WERI-Rb-1 (cell line): ENCODE results near the gene POLD3.
A peak's percentile ranks its signal among the peaks of the same experiment; 100 is the strongest.

Experiments used
- DNase-seq: peaks from one replicate; pipeline ENCODE4 v3.0.0-alpha.2; 2020
- H3K27ac ChIP-seq: fragments of 250-450 bp; sonication (Bioruptor Pico); 2 replicates; pipeline ENCODE4 v1.5.1; 2020; ENCODE audit warnings: mild to moderate bottlenecking, moderate library complexity
- H3K27me3 ChIP-seq: fragments of 250-450 bp; sonication (Bioruptor Pico); 2 replicates; pipeline ENCODE4 v1.5.1; 2021; ENCODE audit warnings: mild to moderate bottlenecking, low read depth, moderate library complexity; ENCODE audit not compliant: insufficient read depth, severe bottlenecking
- H3K36me3 ChIP-seq: fragments of 250-450 bp; sonication (Bioruptor Pico); 2 replicates; pipeline ENCODE4 v1.5.1; 2020; ENCODE audit warnings: mild to moderate bottlenecking, moderate library complexity
- H3K4me3 ChIP-seq: 2 replicates; pipeline ENCODE4 v1.5.1; 2011; ENCODE audit warnings: low read depth, mild to moderate bottlenecking, control low read depth, low read length
- H3K9me3 ChIP-seq: fragments of 250-450 bp; sonication (Bioruptor Pico); 2 replicates; pipeline ENCODE4 v1.5.1; 2021; ENCODE audit warnings: mild to moderate bottlenecking, moderate library complexity; ENCODE audit not compliant: severe bottlenecking
- CTCF ChIP-seq: IDR thresholded peaks from 2 replicates; pipeline ENCODE4 v1.5.1; 2011; ENCODE audit warnings: low read depth, mild to moderate bottlenecking, control low read depth, inconsistent platforms, low read length

The POLD3 gene

GRCh38 chr11:74626130-74626529 is 33.7 kb downstream of the POLD3 start:
- Histone ChIP-seq H3K9me3 (no peaks in the 10 kb centered on the region), H3K4me3 (no peak overlapping the region), H3K27me3 (no peaks in the 10 kb centered on the region), H3K27ac (no peak overlapping the region), H3K36me3 (peaks cover 40% of the 10 kb centered on the region)
- no peak for DNase-seq
- no peak for TF ChIP-seq CTCF

GRCh38 chr11:74626604-74627003 is 34.2 kb downstream of the POLD3 start:
- Histone ChIP-seq H3K27me3 (no peaks in the 10 kb centered on the region), H3K9me3 (no peaks in the 10 kb centered on the region), H3K36me3 (peaks cover 37% of the 10 kb centered on the region), H3K27ac (no peak overlapping the region), H3K4me3 (no peak overlapping the region)
- no peak for TF ChIP-seq CTCF
- no peak for DNase-seq

GRCh38 chr11:74627381-74627780 is 35.0 kb downstream of the POLD3 start:
- H3K9me3 ChIP-seq, result no peaks in the 10 kb centered on the region
- no peak for DNase-seq
- no peak for TF ChIP-seq CTCF
- no peak overlapping the region for H3K4me3 ChIP-seq
- no peaks in the 10 kb centered on the region for H3K27me3 ChIP-seq
- H3K36me3 ChIP-seq, result peaks cover 34% of the 10 kb centered on the region
- no peak overlapping the region for H3K27ac ChIP-seq

- DNase-seq, result no peak
- no peak overlapping the region for H3K4me3 ChIP-seq
- no peaks in the 10 kb centered on the region for H3K9me3 ChIP-seq
- no peaks in the 10 kb centered on the region for H3K27me3 ChIP-seq
- no peak for TF ChIP-seq CTCF
- peaks cover 38% of the 10 kb centered on the region for H3K36me3 ChIP-seq
- no peak overlapping the region for H3K27ac ChIP-seq
Measured at GRCh38 chr11:74630043-74630442, 37.7 kb downstream of the POLD3 start.

- peak; percentile 13 for DNase-seq
- H3K27me3 ChIP-seq, result no peaks in the 10 kb centered on the region
- H3K9me3 ChIP-seq, result no peaks in the 10 kb centered on the region
- TF ChIP-seq CTCF, result no peak
- peaks cover 48% of the 10 kb centered on the region for H3K36me3 ChIP-seq
- H3K4me3 ChIP-seq, result no peak overlapping the region
- H3K27ac ChIP-seq, result no peak overlapping the region
Measured at GRCh38 chr11:74633406-74634393, 41.3 kb downstream of the POLD3 start.
